Liver (tissue), 9 donors: Measurements from ENCODE around the gene SLC25A28. TPM values are rescaled to one million over a fixed set of nuclear protein-coding genes. Genes with fewer than 3 reads are reported as not detected.

Experiments
- DNase-seq: peaks from one replicate; pipeline ENCODE4 v3.0.0-alpha.2; 2017; ENCODE audit warnings: low spot score
- H3K27ac ChIP-seq, 2 donors: one replicate each; pipeline ENCODE4 v1.7.0; 2013; ENCODE audit warnings: inconsistent platforms in 2 of 2, low read length in 2 of 2, control low read depth in 1 of 2, low read depth in 1 of 2, mild to moderate bottlenecking in 1 of 2
- H3K27me3 ChIP-seq, 4 donors: one replicate each; pipeline versions ENCODE4 v1.6.1 to v1.7.0; 2013; ENCODE audit warnings: low read length in 3 of 4, inconsistent platforms in 1 of 4, mild to moderate bottlenecking in 1 of 4, moderate library complexity in 1 of 4; ENCODE audit not compliant: control insufficient read depth in 4 of 4, insufficient read depth in 4 of 4
- H3K36me3 ChIP-seq, 4 donors: one replicate each; pipeline versions ENCODE4 v1.6.1 to v1.7.0; 2013; ENCODE audit warnings: low read length in 3 of 4, mild to moderate bottlenecking in 3 of 4, low read depth in 1 of 4, moderate library complexity in 1 of 4; ENCODE audit not compliant: control insufficient read depth in 4 of 4, insufficient read depth in 3 of 4
- H3K4me1 ChIP-seq, 4 donors: one replicate each; pipeline versions ENCODE4 v1.6.1 to v1.7.0; 2013; ENCODE audit warnings: low read length in 3 of 4, mild to moderate bottlenecking in 3 of 4, moderate library complexity in 1 of 4; ENCODE audit not compliant: control insufficient read depth in 4 of 4, insufficient read depth in 4 of 4
- H3K4me3 ChIP-seq, 3 donors: one replicate each; pipeline versions ENCODE4 v1.6.1 to v1.7.0; 2013; ENCODE audit warnings: low read length in 3 of 3, control low read depth in 1 of 3, low read depth in 1 of 3, mild to moderate bottlenecking in 1 of 3
- H3K9ac ChIP-seq, 2 donors: one replicate each; pipeline ENCODE4 v1.7.0; 2013; ENCODE audit warnings: low read length in 2 of 2, mild to moderate bottlenecking in 2 of 2, moderate library complexity in 2 of 2, control low read depth in 1 of 2, low read depth in 1 of 2
- H3K9me3 ChIP-seq, 4 donors: one replicate each; pipeline versions ENCODE4 v1.6.1 to v1.7.0; 2013; ENCODE audit warnings: low read length in 3 of 4; ENCODE audit not compliant: control insufficient read depth in 4 of 4
- ATF3 ChIP-seq: IDR thresholded peaks from 2 replicates; pipeline ENCODE4 v1.6.1; 2016; ENCODE audit warnings: antibody characterized with exemption
- CTCF ChIP-seq: fragments of 150-350 bp; IDR thresholded peaks from 2 replicates; pipeline ENCODE4 v1.5.1; 2017; ENCODE audit warnings: improper control_type of control experiment, low read depth, low read length; ENCODE audit not compliant: missing input control
- FOXA1 ChIP-seq: IDR thresholded peaks from 2 replicates; pipeline ENCODE4 v1.6.1; 2016; ENCODE audit warnings: antibody characterized with exemption
- GABPA ChIP-seq, 2 donors: IDR thresholded peaks in 1 of 2; conservative IDR thresholded peaks in 1 of 2; 2 replicates each; pipeline ENCODE4 v1.6.1; 2016; ENCODE audit warnings: antibody characterized with exemption in 2 of 2, mild to moderate bottlenecking in 1 of 2, moderate library complexity in 1 of 2
- HNF4A ChIP-seq, 2 donors: conservative IDR thresholded peaks; 2 replicates each; pipeline ENCODE4 v1.6.1; 2016; ENCODE audit warnings: antibody characterized with exemption in 2 of 2, mild to moderate bottlenecking in 2 of 2
- HNF4G ChIP-seq: IDR thresholded peaks from 2 replicates; pipeline ENCODE4 v1.6.1; 2016; ENCODE audit warnings: antibody characterized with exemption
- MAX ChIP-seq: IDR thresholded peaks from 2 replicates; pipeline ENCODE4 v1.6.1; 2016; ENCODE audit warnings: antibody characterized with exemption
- NR2F2 ChIP-seq: IDR thresholded peaks from 2 replicates; pipeline ENCODE4 v1.6.1; 2016; ENCODE audit warnings: antibody characterized with exemption
- RAD21 ChIP-seq, 2 donors: IDR thresholded peaks; 2 replicates each; pipeline ENCODE4 v1.6.1; 2016; ENCODE audit warnings: antibody characterized with exemption in 2 of 2, mild to moderate bottlenecking in 2 of 2
- RXRA ChIP-seq, 2 donors: IDR thresholded peaks; 2 replicates each; pipeline ENCODE4 v1.6.1; 2017 to 2018; ENCODE audit warnings: antibody characterized with exemption in 2 of 2, mild to moderate bottlenecking in 1 of 2
- TAF1 ChIP-seq: conservative IDR thresholded peaks from 2 replicates; pipeline ENCODE4 v1.6.1; 2016; ENCODE audit warnings: antibody characterized with exemption, mild to moderate bottlenecking
- YY1 ChIP-seq: IDR thresholded peaks from 2 replicates; pipeline ENCODE4 v1.6.1; 2016; ENCODE audit warnings: antibody characterized with exemption, mild to moderate bottlenecking
- ZBTB33 ChIP-seq: IDR thresholded peaks from 2 replicates; pipeline ENCODE4 v1.6.1; 2016; ENCODE audit warnings: antibody characterized with exemption
- WGBS: extraction: QIAGEN DNeasy Blood & Tissue Kit; methylation state at CpG from one replicate; pipeline ENCODE4 v1.1.7; 2013; 5-methylcytosine and 5-hydroxymethylcytosine counted together
- polyA plus RNA-seq, 2 donors: library from polyadenylated mRNA; stranded (reverse) in 1 of 2; unstranded in 1 of 2; fragments of 200-250 nt in 1 of 2; fragments of >200 nt in 1 of 2; fragmentation: Nextera tagmentation in 1 of 2; extraction: Ambion mirVana in 1 of 2; gene quantifications; one replicate each; pipeline versions ENCODE4 v1.2.1 to v1.2.3, GENCODE V29; 2013 to 2015
- total RNA-seq, 2 donors: library from RNA; depleted of rRNA; stranded (reverse); fragments of >200 nt; gene quantifications; one replicate each; pipeline ENCODE4 v1.2.3, GENCODE V29; 2014
- donor health status: healthy.
- donor health status: healthy.
- donor health status: healthy.
- donor health status: healthy.
- donor health status: healthy.

SLC25A28 gene
- total and polyA plus RNA-seq, 4 donors: 11.8 to 28.6 (median 16.8) TPM

- TF ChIP-seq ATF3: no peak
- no peak for TF ChIP-seq YY1
Observed at GRCh38 chr10:99609186-99609585, 11.1 kb downstream of the SLC25A28 start (continued).

- no peak overlapping the region for H3K27ac ChIP-seq
- WGBS: 87% methylated on average over 2 of the region's 2 CpGs
- no peaks in the 10 kb centered on the region for H3K9me3 ChIP-seq
- no peaks in the 10 kb centered on the region for H3K4me1 ChIP-seq
- H3K36me3 ChIP-seq: peaks cover 0 to 7% (median 3%) of the 10 kb centered on the region in 4 donors
- H3K27me3 ChIP-seq: no peaks in the 10 kb centered on the region
- DNase-seq: no peak
- TF ChIP-seq ATF3 (no peak), YY1 (no peak), NR2F2 (no peak), FOXA1 (no peak), HNF4G (no peak), HNF4A (conservative IDR thresholded peaks at IDR 0.05) (no peak), RAD21 (IDR thresholded peaks at IDR 0.05) (no peak), TAF1 (no peak), MAX (no peak), RXRA (IDR thresholded peaks at IDR 0.05) (no peak), CTCF (no peak), GABPA (IDR thresholded peaks at IDR 0.05 in 1 of 2, conservative IDR thresholded peaks at IDR 0.05 in 1 of 2) (no peak)
- no peak overlapping the region for H3K9ac ChIP-seq
- no peak overlapping the region for H3K4me3 ChIP-seq
Observed at GRCh38 chr10:99605351-99605750, 14.9 kb downstream of the SLC25A28 start.

GRCh38 chr10:99604862-99605261 lies 15.4 kb downstream of the SLC25A28 start:
- no peak for DNase-seq
- no peak overlapping the region for H3K4me3 ChIP-seq
- H3K27ac ChIP-seq: no peak overlapping the region
- WGBS: 90% methylated on average over 1 of the region's 1 CpG
- H3K4me1 ChIP-seq: no peaks in the 10 kb centered on the region
- peaks cover 0 to 2% (median 1%) of the 10 kb centered on the region in 4 donors for H3K36me3 ChIP-seq
- TF ChIP-seq ATF3: no peak
- no peak for TF ChIP-seq RAD21 (IDR thresholded peaks at IDR 0.05)
- TF ChIP-seq TAF1: no peak
- no peak for TF ChIP-seq ZBTB33
- TF ChIP-seq GABPA (IDR thresholded peaks at IDR 0.05 in 1 of 2, conservative IDR thresholded peaks at IDR 0.05 in 1 of 2): no peak
- no peak for TF ChIP-seq CTCF
- TF ChIP-seq RXRA (IDR thresholded peaks at IDR 0.05): no peak
- TF ChIP-seq YY1: no peak
- no peaks in the 10 kb centered on the region for H3K27me3 ChIP-seq
- no peak overlapping the region for H3K9ac ChIP-seq
- H3K9me3 ChIP-seq: no peaks in the 10 kb centered on the region
